HG03354 (cell line): ENCODE data around the gene PNLIPRP2.

Experiments
- ATAC-seq: cut with Tn5 transposase; IDR thresholded peaks from one replicate; pipeline ENCODE4 v1.9.1; 2021; ENCODE audit warnings: mild to moderate bottlenecking; ENCODE audit not compliant: unreplicated experiment, poor library complexity, severe bottlenecking

Gene PNLIPRP2

DNA sequence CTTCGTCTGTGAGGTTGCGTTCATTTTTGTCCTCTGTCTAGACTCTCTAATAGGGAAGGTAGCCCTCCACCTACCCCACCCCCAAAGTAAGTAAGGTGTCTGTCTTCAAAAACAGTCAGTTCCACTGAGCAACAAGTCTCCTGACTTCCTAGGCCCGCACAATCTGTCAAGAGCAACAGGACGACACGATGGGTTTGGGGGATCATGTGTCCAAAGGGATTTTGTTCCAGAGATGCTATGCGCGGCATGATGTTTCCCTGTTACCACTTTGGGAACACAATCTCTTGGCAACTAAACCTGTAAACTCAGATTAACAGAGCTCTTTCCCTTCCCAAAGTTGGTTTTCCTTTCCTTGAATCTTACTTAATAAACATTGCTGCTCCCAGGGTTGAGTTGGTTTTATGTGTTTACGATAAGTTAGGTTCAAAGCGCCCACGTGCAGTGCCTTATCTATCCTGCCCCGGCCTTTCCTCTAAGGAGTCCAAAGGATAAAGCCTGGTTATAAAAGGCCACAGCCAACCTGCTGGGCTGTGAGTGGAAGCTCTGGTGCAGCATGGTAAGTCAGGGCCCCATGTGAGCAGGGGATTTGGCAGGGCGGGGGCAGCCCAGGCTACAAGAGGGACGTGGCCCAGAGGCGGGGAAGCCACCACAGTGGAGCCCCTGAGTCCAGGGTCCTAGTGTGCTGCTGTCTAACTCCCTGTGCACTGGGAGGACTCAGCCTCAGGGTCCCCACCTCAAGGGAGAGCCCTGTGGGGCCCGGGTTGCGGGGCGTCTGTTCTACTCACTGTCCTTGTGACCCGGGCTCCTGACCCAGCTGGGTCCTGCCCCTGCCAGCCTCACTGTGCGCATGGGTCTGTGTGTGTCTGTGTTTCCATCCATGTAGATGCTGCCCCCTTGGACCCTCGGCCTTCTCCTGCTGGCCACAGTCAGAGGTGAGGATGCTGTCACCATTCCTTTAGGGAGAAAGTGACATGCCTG lies at the start of gene PNLIPRP2:
Gene PNLIPRP2, plus strand, starts transcription at position 531 of the 978 bp plus-strand sequence.
- ATAC-seq: no peak

DNA sequence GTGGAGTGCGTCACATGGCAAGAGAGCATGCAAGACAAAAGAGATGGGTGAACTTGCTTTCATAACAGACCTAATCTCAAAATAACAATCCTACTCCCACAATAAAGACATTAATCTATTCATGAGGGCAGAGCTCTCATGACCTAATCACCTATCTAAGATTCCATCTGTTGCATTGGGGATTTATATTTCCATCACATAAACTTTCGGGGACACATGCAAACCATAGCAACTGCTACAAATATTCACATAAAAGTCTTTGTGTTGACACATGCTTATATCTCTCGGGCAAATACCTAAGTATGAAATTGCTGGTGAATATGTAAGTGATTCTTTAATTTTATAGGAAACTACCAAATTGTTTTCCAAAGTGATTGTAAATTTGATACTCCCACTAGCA lies 46.0 kb upstream of the PNLIPRP2 start:
- no peak for ATAC-seq

DNA sequence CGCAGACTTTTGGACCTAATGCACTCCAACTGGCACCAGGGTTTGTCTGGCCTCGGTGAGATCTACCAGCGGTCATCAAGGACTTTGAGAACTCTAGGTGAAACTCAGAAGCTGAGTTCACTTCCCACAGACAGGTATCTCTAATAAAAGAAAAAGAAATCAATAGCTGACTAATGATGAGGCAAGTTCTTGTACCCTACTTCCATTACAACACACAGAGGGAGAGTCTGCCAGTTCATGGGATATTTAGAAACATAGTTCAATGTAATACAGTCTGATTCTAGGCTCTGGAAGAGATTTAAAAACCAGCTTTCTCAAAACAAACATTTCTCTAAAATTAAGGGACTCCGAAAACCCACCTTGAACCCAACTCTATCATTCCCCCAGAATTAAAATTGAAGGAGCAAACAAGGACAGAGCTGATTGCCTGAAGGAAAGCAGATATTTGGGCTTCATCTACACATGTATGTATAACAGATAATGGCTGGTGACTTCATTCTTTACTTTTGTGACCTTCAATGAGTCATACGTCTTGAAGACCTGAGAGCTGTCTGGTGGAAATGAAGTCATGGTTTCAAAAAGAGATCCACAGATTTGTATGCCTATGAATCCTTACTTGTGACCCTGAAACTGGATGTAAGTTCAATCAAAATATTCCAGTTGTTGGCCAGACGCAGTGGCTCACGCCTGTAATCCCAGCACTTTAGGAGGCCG lies 32.7 kb upstream of the PNLIPRP2 start:
- no peak for ATAC-seq

DNA sequence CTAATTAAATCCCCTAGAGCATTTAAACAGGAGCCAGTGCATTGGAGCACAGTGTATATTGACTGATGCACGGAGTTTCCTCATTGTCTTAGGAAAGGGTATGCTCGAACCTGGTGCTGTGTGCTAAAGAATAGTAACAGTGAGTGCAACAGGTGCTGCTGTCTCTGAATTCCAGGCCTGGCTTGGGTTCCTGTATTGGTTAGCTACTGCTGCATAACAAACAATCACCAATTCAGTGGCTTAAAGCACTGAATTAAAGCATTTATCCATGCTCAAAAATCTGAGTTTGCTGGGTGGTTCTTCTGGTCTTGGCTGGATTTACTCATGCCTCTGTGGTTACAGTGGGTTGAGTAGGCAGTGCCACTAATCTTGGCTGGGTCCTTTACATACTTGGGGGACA lies 31.8 kb upstream of the PNLIPRP2 start:
- ATAC-seq: no peak

DNA sequence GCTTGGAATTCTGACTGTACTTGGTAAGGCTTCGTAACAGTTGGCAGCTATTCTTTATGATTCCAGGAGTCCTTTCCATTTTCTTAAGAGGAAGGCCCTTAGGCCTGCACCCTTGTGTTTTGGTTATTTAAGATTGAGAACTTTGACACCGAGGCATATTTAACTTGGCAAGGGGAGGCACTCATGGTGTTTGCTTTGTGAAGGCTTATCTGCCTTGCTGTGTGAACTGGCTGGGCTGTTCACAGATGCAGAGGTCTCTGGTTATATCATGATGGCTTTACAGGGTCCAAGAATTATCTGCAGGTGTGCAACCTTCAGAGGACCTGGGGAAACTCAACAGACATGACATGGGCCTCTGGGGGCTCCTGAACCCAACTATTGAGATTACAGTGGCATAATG lies 30.8 kb upstream of the PNLIPRP2 start:
- ATAC-seq: no peak

DNA sequence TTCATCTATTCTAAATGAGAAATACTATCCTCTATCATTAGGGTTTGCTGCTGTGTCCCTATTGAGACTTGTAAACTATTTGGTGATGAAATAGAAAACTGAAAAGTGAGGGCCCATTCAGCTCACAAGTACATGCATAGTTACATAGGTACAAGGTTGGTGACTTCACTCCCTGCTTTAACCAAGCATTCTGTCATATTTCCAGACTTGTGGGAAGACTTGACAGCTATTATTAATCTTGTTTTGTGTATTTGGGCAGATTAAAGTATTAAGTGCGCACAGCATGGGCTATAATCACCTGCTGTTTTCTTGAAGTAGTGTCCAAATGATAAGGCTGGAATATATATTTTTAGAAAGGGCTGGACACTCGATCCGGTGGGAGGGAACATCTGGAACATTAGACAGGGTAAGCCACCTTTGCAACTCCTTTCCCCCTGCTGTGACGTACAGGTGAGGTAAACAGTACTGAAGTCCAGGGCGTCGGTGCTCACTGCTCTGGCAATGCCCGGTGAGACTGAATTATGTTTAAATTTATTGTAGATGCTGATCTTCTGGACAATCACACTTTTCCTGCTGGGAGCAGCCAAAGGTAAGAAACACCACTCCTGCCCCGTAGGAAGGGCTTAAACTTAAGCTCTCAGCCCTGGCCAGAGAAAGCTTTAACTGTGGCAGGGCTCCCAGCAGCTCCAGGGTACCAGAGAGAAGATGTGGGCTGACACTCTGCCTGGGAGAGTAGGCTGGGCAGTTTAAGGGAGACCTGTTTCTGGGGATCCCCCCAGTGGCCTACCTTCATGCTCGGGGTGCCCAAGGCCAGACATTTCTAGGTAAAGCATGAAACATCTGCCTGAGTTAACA lies 29.9 kb upstream of the PNLIPRP2 start, which contains the start of gene PNLIPRP1:
Gene PNLIPRP1, plus strand, starts transcription at position 370 of the 855 bp plus-strand sequence. Its CDS starts 171 bp downstream, at position 541.
- no peak for ATAC-seq

DNA sequence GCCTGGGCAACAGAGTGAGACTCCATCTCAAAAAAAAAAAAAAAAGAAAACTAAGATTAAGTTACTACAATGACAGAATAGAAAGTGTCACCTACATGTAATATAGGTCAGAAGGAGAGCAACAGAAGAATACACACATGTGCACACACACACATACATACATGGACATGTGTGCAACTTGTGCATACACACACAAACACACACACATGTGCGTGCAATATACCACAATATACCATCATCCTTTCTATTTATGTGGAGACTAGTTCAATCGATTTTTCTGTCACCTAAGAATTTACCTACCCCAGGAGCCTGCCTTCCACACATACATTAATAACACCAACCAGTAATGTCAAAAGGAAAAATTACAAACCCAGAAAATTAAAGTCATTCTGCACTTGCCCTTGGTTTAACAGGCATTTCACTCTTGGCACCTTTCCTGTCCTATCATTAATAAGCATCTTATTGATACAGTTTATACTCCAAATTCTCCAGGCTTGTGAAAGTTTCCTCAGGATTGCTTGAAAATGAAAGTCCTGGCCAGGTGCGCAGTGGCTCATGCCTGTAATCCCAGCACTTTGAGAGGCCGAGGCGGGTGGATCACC lies 27.5 kb upstream of the PNLIPRP2 start:
- ATAC-seq: no peak

DNA sequence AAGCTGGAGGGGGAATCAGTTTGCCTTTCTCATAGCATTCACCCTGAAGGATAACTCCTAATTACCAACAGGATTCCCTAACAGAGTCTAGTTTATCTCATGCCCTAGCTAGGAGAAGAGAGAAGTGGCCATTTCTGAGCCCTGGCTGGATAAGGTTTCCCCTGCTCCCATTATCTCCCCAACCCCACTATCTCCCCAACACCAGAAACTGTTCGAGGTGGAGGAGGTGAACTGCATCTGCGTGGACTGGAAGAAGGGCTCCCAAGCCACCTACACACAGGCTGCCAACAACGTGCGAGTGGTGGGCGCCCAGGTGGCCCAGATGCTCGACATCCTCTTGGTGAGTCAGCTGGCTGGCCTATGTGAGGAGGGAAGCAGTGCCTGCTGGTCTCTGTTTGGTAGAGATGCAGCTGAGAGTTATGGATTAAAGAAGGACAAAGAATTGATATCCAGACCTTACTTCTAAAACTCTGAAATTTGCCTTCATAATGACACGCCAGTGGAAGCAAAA lies 26.2 kb upstream of the PNLIPRP2 start:
- ATAC-seq: no peak

DNA sequence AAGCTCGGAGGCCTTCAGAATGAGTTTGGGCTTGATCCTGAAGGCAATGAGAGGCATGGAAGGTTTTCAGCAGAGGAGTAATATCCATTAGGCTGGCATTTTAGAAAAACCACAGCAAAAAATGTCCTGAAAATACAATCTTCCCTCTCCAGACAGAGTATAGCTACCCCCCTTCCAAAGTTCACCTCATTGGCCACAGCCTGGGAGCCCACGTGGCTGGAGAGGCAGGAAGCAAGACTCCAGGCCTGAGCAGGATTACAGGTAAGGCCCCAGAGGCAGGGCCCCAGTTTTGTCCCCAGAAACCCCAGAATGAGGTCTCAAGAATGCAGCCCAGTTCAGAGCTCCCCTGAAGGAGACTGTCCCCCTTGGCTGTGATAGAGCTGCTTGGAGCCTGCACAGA lies 24.7 kb upstream of the PNLIPRP2 start:
- no peak for ATAC-seq

DNA sequence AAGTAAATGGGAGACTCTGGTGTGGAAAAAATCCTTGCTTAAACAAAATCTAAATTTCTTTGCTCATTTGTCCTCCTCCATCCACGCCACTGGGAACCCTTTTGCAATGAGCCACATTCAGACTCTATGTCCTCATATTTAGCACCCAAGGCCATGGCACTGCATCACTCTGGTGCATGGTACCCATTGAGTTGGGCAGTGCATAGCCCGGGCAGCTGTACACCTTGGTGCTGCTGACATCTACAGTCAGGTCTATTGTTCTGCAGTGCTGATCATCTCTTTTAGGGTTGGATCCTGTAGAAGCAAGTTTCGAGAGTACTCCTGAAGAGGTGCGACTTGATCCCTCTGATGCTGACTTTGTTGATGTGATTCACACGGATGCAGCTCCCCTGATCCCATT lies 23.2 kb upstream of the PNLIPRP2 start:
- ATAC-seq: no peak

DNA sequence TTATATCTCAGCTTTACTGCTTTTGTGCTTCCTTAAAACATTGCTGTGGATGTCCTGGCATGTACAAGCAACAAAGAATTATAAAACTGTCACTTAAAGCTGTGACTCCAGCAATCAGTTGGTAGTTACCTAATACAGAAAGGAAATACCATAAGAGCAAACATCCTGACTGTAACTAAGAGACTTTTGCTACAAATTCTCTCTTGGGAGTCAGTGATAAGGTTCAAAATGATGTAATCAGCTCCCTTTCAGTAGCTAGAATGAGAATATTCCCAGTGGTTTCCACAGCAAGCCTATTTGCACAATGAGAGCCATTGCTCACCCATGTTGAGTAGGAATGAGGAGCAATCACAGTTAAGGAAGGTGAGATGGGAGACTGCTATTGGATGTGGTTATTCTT lies 22.4 kb upstream of the PNLIPRP2 start:
- ATAC-seq: no peak

DNA sequence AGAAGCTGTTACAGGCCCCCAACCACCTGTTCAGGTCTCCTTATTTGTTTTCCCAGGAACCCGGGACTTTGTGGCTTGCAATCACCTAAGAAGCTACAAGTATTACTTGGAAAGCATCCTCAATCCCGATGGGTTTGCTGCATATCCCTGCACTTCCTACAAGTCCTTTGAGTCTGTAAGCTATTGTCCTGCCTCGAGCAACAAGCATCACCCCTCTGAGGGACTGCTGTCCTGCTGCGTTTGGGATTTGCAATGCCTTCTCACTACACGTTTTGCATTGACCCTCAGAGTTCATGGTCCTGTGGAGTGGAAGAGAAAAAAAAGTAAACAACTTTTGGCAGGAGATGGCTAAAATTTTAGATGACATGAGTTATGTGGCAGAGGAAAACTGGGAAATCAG lies 20.8 kb upstream of the PNLIPRP2 start:
- ATAC-seq: no peak

DNA sequence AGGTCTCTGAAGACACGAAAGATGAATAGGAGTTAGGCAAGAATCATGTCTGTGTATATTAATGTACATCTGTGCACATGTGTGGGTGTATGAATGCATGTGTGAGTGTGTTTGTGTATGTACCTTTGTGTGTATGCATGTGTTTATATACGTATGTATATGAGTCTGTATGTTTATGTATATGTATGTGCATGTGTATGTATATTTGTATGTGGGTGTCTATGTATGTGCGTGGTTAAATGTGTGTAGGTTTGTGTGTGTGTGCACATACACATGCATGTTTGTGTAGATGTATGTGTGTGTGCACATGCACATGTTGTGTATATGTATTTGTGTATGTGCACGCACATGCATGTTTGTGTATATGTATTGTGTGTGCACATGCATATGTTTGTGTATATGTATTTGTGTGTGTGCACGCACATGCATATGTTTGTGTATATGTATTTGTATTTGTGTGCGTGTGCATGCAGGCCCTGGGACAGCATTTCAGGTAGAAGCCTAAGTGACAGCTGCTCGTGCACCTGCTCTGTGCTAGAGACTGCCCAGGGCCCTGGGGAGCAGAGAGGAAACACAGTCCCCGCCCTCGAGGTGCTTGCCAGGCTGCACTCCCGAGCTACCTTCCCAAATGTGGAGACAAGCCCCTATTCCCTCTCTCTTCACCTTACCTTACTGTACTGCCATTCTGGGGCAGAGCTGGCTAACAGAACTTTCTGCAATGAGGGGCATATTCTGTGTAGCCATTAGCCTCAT lies 17.9 kb upstream of the PNLIPRP2 start:
- ATAC-seq: no peak

DNA sequence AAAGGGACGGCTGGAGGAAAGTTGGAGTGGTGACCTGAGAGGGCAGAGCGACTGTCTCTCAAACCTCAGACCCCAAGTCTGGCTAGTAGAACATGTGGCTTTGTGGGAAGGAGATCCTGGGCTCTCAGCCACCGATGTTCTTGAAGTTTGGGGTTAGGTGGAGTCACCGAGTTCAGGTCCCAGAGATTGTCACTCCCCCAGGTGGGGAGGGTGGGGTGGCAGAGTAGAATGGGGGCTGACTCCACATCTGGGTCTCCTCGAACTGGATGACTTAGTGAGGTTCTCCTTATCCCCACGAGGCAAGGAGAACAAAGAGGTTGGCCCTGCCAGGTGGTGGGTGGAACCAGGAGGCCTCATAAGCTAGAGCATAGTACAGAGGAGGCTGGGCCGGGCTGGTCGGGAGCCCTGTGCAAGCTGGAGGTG lies 14.7 kb upstream of the PNLIPRP2 start:
- ATAC-seq: no peak

DNA sequence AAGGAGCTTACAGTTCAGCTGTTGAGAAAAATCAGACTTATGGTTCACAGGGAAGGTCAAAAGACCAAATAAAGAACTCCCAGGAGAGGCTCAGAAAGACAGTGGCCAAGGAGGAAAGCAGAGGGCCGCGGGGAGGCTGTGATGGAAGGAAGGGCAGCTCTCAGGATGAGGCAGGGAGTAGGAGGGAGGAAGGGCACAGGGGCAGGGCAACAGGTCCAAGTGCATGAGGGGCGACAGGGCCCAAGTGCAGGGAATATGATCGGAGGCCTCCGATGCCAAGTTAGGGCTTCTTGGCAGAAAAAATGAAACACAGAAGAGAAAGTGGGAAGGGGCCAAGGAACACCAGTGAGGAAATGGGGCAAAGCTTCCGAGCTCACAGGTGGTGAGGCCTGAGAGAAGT lies 13.4 kb upstream of the PNLIPRP2 start:
- no peak for ATAC-seq

DNA sequence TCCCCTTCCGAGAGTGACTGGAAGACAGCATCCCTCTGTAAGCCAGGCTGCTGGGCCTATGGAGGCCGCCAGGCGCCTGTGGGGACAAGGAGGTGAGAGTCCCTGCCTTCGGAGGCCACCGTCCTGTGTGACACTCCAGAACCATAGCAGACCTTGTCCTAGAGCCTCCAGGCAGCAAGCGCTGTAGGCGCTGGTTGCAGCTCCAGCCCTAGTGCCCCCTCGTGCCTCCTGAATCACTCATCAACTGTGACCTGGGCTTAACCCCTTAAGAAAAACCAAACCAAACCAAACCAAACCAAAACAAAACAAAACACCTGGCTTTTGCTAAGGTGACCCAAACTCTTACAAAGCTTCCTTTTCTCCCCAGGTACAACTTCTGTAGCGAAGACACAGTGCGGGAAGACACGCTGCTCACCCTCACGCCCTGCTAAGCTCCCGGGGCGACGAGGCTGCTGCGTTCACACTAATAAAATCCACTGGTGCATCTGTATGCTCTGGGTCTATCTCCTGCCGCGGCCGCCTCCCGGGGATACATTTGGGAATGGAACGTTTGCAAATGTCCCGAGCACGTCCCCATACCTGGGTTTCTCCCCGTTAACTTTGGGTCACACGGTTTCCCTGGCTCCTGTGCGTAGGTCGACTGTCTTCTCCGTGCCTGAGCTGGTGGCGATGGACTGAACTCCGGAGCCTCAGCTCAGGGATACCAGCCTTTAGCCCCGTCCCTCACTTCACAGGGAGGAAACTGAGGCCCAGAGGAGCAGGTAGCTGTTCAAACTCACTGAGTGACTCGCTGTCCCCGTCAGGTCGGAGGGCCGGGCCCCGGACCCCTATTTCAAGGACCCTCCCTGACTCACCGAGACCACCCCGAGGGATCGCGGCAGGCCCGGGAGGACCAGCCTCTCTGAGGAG lies 11.8 kb upstream of the PNLIPRP2 start:
- ATAC-seq: no peak

DNA sequence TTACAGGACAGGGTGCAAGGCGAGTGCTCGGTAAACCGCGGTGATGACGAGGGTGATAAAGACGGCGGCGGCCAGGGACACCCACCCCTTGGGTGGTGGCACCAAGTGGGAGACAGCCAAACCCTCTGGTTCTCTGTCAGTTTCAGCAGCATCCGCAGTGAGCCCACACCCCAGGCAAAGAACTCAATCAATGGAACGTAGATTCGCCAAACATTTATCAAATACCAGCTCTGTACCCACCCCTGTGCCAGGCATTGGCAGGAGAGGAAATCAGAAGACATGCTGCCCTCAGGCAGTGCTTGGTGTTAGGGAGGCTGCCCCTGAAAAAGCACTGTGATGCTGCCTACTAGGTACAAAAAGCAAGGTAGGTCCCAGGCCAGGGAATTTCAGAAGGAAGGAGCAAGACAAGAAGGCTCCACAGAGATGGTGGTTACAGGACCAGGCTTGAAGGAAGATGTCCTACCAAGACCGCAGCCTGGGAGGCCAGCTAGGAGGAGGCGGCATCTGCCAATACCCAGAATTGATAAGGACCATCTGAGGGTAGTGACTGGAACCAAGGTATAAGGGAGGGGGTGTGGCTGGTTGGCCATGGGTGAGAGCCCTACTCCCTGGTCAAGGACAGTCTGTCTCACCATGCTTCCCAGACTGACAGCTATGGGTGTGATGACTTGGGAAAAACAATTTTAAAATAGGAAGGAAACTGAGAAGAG lies 10.2 kb upstream of the PNLIPRP2 start:
- ATAC-seq: no peak
